H1 (cell line): ENCODE data around the gene SRCIN1. TPM values are rescaled to one million over a fixed set of nuclear protein-coding genes. Genes with fewer than 3 reads are reported as not detected.

ENCODE experiments used
- CHD7 ChIP-seq: fragments of 300-600 bp; sonication (generic); IDR thresholded peaks from 2 replicates; pipeline ENCODE4 v1.7.1; 2012; ENCODE audit warnings: low read length, moderate library complexity, mild to moderate bottlenecking, inconsistent platforms; ENCODE audit not compliant: insufficient replicate concordance
- FOSL1 ChIP-seq: IDR thresholded peaks from 2 replicates; pipeline ENCODE4 v1.6.1; 2011; ENCODE audit warnings: mild to moderate bottlenecking, low read depth, low read length, moderate library complexity; ENCODE audit not compliant: insufficient read depth
- NANOG ChIP-seq: IDR thresholded peaks from 2 replicates; pipeline ENCODE4 v1.6.1; 2011; ENCODE audit warnings: low read length, low read depth, mild to moderate bottlenecking, inconsistent platforms; ENCODE audit not compliant: insufficient read depth, poor library complexity, severe bottlenecking
- PHF8 ChIP-seq: fragments of 200-600 bp; sonication (generic); conservative IDR thresholded peaks from 2 replicates; pipeline ENCODE4 v1.7.1; 2012; ENCODE audit warnings: low read depth, mild to moderate bottlenecking, inconsistent platforms, low read length, moderate library complexity
- ZNF274 ChIP-seq: IDR thresholded peaks from 2 replicates; pipeline ENCODE4 v1.7.0; 2012; ENCODE audit warnings: low read length, borderline replicate concordance; ENCODE audit errors: extremely low read depth
- polyA plus RNA-seq, 7 experiments: library from polyadenylated mRNA; depleted of rRNA in 3 of 7; stranded (reverse) in 5 of 7; unstranded in 2 of 7; fragments of >200 nt in 5 of 7; fragments of 200-250 nt in 2 of 7; gene quantifications; 1 replicate in 5 of 7; 2 replicates in 1 of 7; 4 replicates in 1 of 7; pipeline versions ENCODE4 v1.2.1 to v1.2.3, GENCODE V29; 2011 to 2013; ENCODE audit warnings: missing spikeins in 2 of 7, mixed read lengths in 2 of 7
- total RNA-seq: library from RNA; stranded (reverse); fragmentation: NEBNext Ultra II Directional; extraction: Animal tissue kit (Norgen Biotek cat#: 25700); gene quantifications from 2 replicates; pipeline ENCODE4 v1.2.1, GENCODE V29; 2021

The SRCIN1 gene
- total and polyA plus RNA-seq, 2 of the 8 experiments (the other 6 are each of a cell fraction or from before 2014, with no cell fraction given), result 2.8 to 3.8 TPM

GRCh38 chr17:38552343-38552742 lies 53.4 kb downstream of the SRCIN1 start (continued):
- TF ChIP-seq CHD7 (no peak), PHF8 (no peak), FOSL1 (no peak), ZNF274 (no peak), NANOG (no peak)
